HCT116 (cell line): ENCODE results near the gene UBE2E1. TPM values are rescaled to one million over a fixed set of nuclear protein-coding genes. Genes with fewer than 3 reads are reported as not detected.

Experiments used
- ATAC-seq: fragments of 200-7000 bp; cut with Tn5 transposase; 2 replicates; pipeline ENCODE4 v1.9.1; 2020; ENCODE audit warnings: mild to moderate bottlenecking, moderate library complexity
- BruUV-seq: library from RNA; stranded (reverse); fragments of 400-500 nt; replicated peaks from 2 replicates; lab custom pipeline; 2021; lab: Mats Ljungman, UMichigan
- CTCF ChIA-PET: fragments of 300-600 bp; sonication (Branson Sonifier 250); formaldehyde crosslinking; loops from one replicate; lab custom pipeline; 2021; ENCODE audit warnings: antibody characterized with exemption; lab: Charles Lee
- POLR2A ChIA-PET: fragments of 300-600, 350-600 bp; sonication (Branson Sonifier 250); formaldehyde crosslinking; loops from one replicate; lab custom pipeline; 2021; ENCODE audit warnings: antibody characterized with exemption; lab: Charles Lee
- RAD21 ChIA-PET, 2 experiments: fragments of 300-600 bp; sonication (Branson Sonifier 250); formaldehyde crosslinking; loops; one replicate each; lab custom pipeline; 2023; ENCODE audit warnings: low total read pairs in 2 of 2; ENCODE audit not compliant: uncharacterized antibody in 2 of 2, unreplicated experiment in 2 of 2, low non-redundant PET in 1 of 2; lab: Charles Lee
- DNase-seq: peaks from one replicate; pipeline ENCODE4 v3.0.0-alpha.2; 2010; ENCODE audit warnings: low read depth, low spot score
- H2AFZ ChIP-seq: fragments of 200-600 bp; shearing (Covaris generic), sonication (generic); 2 replicates; pipeline ENCODE4 v1.6.1; 2017; ENCODE audit warnings: low read depth, mixed run types, mixed read lengths, antibody characterized with exemption, low read length; ENCODE audit not compliant: poor library complexity, severe bottlenecking
- H3K27ac ChIP-seq: 2 replicates; pipeline ENCODE4 v1.5.1; 2012; ENCODE audit warnings: low read depth, low read length
- H3K27me3 ChIP-seq: fragments of 200-600 bp; sonication (generic); 2 replicates; pipeline ENCODE4 v1.6.1; 2016; ENCODE audit warnings: mixed run types, low read length, mixed read lengths; ENCODE audit not compliant: insufficient read depth
- H3K36me3 ChIP-seq, 2 experiments: fragments of 200-500 bp in 1 of 2; fragments of 200-600 bp in 1 of 2; sonication (Bioruptor generic) in 1 of 2; sonication (generic) in 1 of 2; 2 replicates each; pipeline versions ENCODE4 v1.5.1 to v1.6.1; 2014 to 2016; ENCODE audit warnings: low read length in 2 of 2, inconsistent platforms in 1 of 2, mixed read lengths in 1 of 2, mixed run types in 1 of 2; ENCODE audit not compliant: insufficient read depth in 2 of 2, control insufficient read depth in 1 of 2
- H3K4me1 ChIP-seq, 2 experiments: fragments of 200-600 bp in 1 of 2; sonication (generic) in 1 of 2; 2 replicates each; pipeline versions ENCODE4 v1.5.1 to v1.6.1; 2012 to 2017; ENCODE audit warnings: low read length in 2 of 2, inconsistent platforms in 1 of 2, mild to moderate bottlenecking in 1 of 2, mixed read lengths in 1 of 2, mixed run types in 1 of 2, moderate library complexity in 1 of 2; ENCODE audit not compliant: insufficient read depth in 2 of 2, control insufficient read depth in 1 of 2
- H3K4me2 ChIP-seq: fragments of 200-600 bp; sonication (generic); 2 replicates; pipeline ENCODE4 v1.6.1; 2017; ENCODE audit warnings: mixed run types, low read length, mixed read lengths
- H3K4me3 ChIP-seq, 2 experiments: fragments of 200-600 bp in 1 of 2; sonication (generic) in 1 of 2; replicated peaks in 1 of 2; 2 replicates each; pipeline ENCODE4 v1.5.1; 2011 to 2016; ENCODE audit warnings: low read length in 2 of 2, control low read depth in 1 of 2, low read depth in 1 of 2, mild to moderate bottlenecking in 1 of 2, mixed read lengths in 1 of 2, mixed run types in 1 of 2
- H3K79me2 ChIP-seq: fragments of 200-600 bp; sonication (generic); 2 replicates; pipeline ENCODE4 v1.6.1; 2017; ENCODE audit warnings: mild to moderate bottlenecking, mixed run types, low read length, moderate library complexity, mixed read lengths; ENCODE audit not compliant: insufficient read depth
- H3K9ac ChIP-seq: fragments of 200-600 bp; sonication (generic); 2 replicates; pipeline ENCODE4 v1.6.1; 2016; ENCODE audit warnings: low read length, mixed read lengths
- H3K9me2 ChIP-seq: fragments of 200-600 bp; sonication (generic), shearing (Covaris generic); 2 replicates; pipeline ENCODE4 v1.6.1; 2017; ENCODE audit warnings: mixed run types, mild to moderate bottlenecking, moderate library complexity; ENCODE audit not compliant: insufficient read depth
- H3K9me3 ChIP-seq, 2 experiments: fragments of 200-500 bp in 1 of 2; fragments of 200-600 bp in 1 of 2; sonication (Bioruptor generic) in 1 of 2; sonication (generic) in 1 of 2; 2 replicates each; pipeline ENCODE4 v1.6.1; 2014 to 2017; ENCODE audit warnings: low read length in 2 of 2, mixed read lengths in 2 of 2, inconsistent platforms in 1 of 2, low read depth in 1 of 2, mild to moderate bottlenecking in 1 of 2, mixed run types in 1 of 2, moderate library complexity in 1 of 2; ENCODE audit not compliant: control insufficient read depth in 1 of 2, insufficient read depth in 1 of 2
- H4K20me1 ChIP-seq: fragments of 200-600 bp; sonication (generic), shearing (Covaris generic); 2 replicates; pipeline ENCODE4 v1.6.1; 2017; ENCODE audit warnings: mixed run types, mild to moderate bottlenecking, moderate library complexity; ENCODE audit not compliant: insufficient read depth
- ATF3 ChIP-seq: IDR thresholded peaks from 2 replicates; pipeline ENCODE4 v1.6.1; 2012
- CEBPB ChIP-seq: IDR thresholded peaks from 2 replicates; pipeline ENCODE4 v1.6.1; 2012; ENCODE audit warnings: low read depth
- CTCF ChIP-seq, 3 experiments: fragments of 200-600 bp in 1 of 3; sonication (generic) in 1 of 3; IDR thresholded peaks in 2 of 3; conservative IDR thresholded peaks in 1 of 3; 2 replicates each; pipeline ENCODE4 v1.5.1; 2012 to 2017; ENCODE audit warnings: low read depth in 2 of 3, low read length in 2 of 3, antibody characterized with exemption in 1 of 3, borderline replicate concordance in 1 of 3, control low read depth in 1 of 3, mild to moderate bottlenecking in 1 of 3, mixed read lengths in 1 of 3, mixed run types in 1 of 3, moderate library complexity in 1 of 3; ENCODE audit not compliant: insufficient read depth in 1 of 3
- EGR1 ChIP-seq: IDR thresholded peaks from 2 replicates; pipeline ENCODE4 v1.6.1; 2012; ENCODE audit warnings: low read depth
- EZH2 ChIP-seq: fragments of 200-600 bp; sonication (generic); IDR thresholded peaks from 2 replicates; pipeline ENCODE4 v1.6.1; 2017; ENCODE audit warnings: antibody characterized with exemption, mixed run types
- FOSL1 ChIP-seq: IDR thresholded peaks from 2 replicates; pipeline ENCODE4 v1.6.1; 2012; ENCODE audit warnings: low read depth
- JUND ChIP-seq: IDR thresholded peaks from 2 replicates; pipeline ENCODE4 v1.6.1; 2012
- POLR2A ChIP-seq: IDR thresholded peaks from 2 replicates; pipeline ENCODE4 v1.7.0; 2011; ENCODE audit warnings: borderline replicate concordance; ENCODE audit not compliant: insufficient read depth, insufficient read length; ENCODE audit errors: extremely low read depth
- POLR2AphosphoS5 ChIP-seq: IDR thresholded peaks from 2 replicates; pipeline ENCODE4 v1.6.1; 2011; ENCODE audit warnings: mild to moderate bottlenecking, low read depth, low read length, moderate library complexity
- RAD21 ChIP-seq: IDR thresholded peaks from 2 replicates; pipeline ENCODE4 v1.6.1; 2012; ENCODE audit warnings: low read depth, mild to moderate bottlenecking
- SIN3A ChIP-seq: IDR thresholded peaks from 2 replicates; pipeline ENCODE4 v1.6.1; 2012; ENCODE audit warnings: low read depth
- SP1 ChIP-seq: IDR thresholded peaks from 2 replicates; pipeline ENCODE4 v1.6.1; 2012; ENCODE audit warnings: low read depth
- SRF ChIP-seq: IDR thresholded peaks from 2 replicates; pipeline ENCODE4 v1.6.1; 2012; ENCODE audit warnings: low read depth
- TCF7L2 ChIP-seq: IDR thresholded peaks from 2 replicates; pipeline ENCODE4 v1.7.0; 2011; ENCODE audit warnings: borderline replicate concordance, inconsistent platforms; ENCODE audit not compliant: insufficient read depth, insufficient read length; ENCODE audit errors: extremely low read depth
- YY1 ChIP-seq: IDR thresholded peaks from 2 replicates; pipeline ENCODE4 v1.6.1; 2011; ENCODE audit warnings: low read length, low read depth, moderate library complexity, mild to moderate bottlenecking; ENCODE audit not compliant: insufficient replicate concordance; ENCODE audit errors: extremely low read depth
- ZFX ChIP-seq: fragments of 450-650 bp; IDR thresholded peaks from 2 replicates; pipeline ENCODE4 v1.6.1; 2017
- ZNF274 ChIP-seq: fragments of 200-500 bp; sonication (Bioruptor generic); IDR thresholded peaks from 2 replicates; pipeline ENCODE4 v1.6.1; 2014; ENCODE audit warnings: mild to moderate bottlenecking, low read depth, low read length, inconsistent platforms
- intact Hi-C: fragments of 100-400 bp; cut with micrococcal nuclease; formaldehyde crosslinking; loops from 2 replicates; pipeline ENCODE4 v1.10.0; 2022
- total RNA-seq: library from RNA; stranded (reverse); gene quantifications from one replicate; pipeline ENCODE4 v1.2.1, GENCODE V29; 2021; ENCODE audit not compliant: unreplicated experiment
- TF ChIP-seq, protein P1 (sequence below): IDR thresholded peaks from 2 replicates; pipeline ENCODE4 v1.6.1; 2012; ENCODE audit warnings: low read depth

The UBE2E1 gene
- total RNA-seq, 1 experiment from 2014 or later, result 75.1 TPM

GRCh38 chr3:23834082-23834870, 28.5 kb downstream of the UBE2E1 start (continued):
- TF ChIP-seq, protein P1, sequence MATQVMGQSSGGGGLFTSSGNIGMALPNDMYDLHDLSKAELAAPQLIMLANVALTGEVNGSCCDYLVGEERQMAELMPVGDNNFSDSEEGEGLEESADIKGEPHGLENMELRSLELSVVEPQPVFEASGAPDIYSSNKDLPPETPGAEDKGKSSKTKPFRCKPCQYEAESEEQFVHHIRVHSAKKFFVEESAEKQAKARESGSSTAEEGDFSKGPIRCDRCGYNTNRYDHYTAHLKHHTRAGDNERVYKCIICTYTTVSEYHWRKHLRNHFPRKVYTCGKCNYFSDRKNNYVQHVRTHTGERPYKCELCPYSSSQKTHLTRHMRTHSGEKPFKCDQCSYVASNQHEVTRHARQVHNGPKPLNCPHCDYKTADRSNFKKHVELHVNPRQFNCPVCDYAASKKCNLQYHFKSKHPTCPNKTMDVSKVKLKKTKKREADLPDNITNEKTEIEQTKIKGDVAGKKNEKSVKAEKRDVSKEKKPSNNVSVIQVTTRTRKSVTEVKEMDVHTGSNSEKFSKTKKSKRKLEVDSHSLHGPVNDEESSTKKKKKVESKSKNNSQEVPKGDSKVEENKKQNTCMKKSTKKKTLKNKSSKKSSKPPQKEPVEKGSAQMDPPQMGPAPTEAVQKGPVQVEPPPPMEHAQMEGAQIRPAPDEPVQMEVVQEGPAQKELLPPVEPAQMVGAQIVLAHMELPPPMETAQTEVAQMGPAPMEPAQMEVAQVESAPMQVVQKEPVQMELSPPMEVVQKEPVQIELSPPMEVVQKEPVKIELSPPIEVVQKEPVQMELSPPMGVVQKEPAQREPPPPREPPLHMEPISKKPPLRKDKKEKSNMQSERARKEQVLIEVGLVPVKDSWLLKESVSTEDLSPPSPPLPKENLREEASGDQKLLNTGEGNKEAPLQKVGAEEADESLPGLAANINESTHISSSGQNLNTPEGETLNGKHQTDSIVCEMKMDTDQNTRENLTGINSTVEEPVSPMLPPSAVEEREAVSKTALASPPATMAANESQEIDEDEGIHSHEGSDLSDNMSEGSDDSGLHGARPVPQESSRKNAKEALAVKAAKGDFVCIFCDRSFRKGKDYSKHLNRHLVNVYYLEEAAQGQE, result no peak
- no peak for TF ChIP-seq ZFX

- Histone ChIP-seq H3K9me3 (no peaks in the 10 kb centered on the region), H3K9me2 (no peaks in the 10 kb centered on the region), H3K79me2 (peaks cover 50% of the 10 kb centered on the region), H2AFZ (no peak overlapping the region), H3K4me2 (no peak overlapping the region), H3K9ac (no peak overlapping the region), H3K4me1 (peaks cover 0 to 9% of the 10 kb centered on the region in 2 experiments; a peak in 2 of 4 replicates), H3K27me3 (no peaks in the 10 kb centered on the region), H3K4me3 (no peak overlapping the region), H4K20me1 (no peaks in the 10 kb centered on the region; the same call in 1 of the 2 replicates), H3K27ac (no peak overlapping the region), H3K36me3 (no peaks in the 10 kb centered on the region)
- ChIA-PET CTCF (interaction anchor here (0.6 to 1.7 kb wide), 4 partner anchors 11 to 118 kb away, joined by 3 to 6 read pairs (median 4); no protein-coding TSS in a partner anchor), RAD21 (no interaction called here), POLR2A (interaction anchor here (0.8 kb wide), 1 partner anchor 82 kb away, joined by 3 read pairs; the partner anchor contains the start of genes NKIRAS1 and RPL15)
- no TSS peak for BruUV-seq
- intact Hi-C loops, result no loop called here
- ATAC-seq (no peak), DNase-seq (no peak)
- no peak for TF ChIP-seq EZH2
- TF ChIP-seq CEBPB, result no peak
- TF ChIP-seq FOSL1, result no peak
- no peak for TF ChIP-seq YY1
- TF ChIP-seq TCF7L2, result no peak
- TF ChIP-seq JUND, result no peak
- no peak for TF ChIP-seq CTCF (IDR thresholded peaks at IDR 0.05 in 2 of 3, conservative IDR thresholded peaks at IDR 0.05 in 1 of 3; ENCODE audit: borderline replicate concordance in 1 of 3, insufficient read depth in 1 of 3, low read depth in 2 of 3, low read length in 2 of 3)
- TF ChIP-seq POLR2AphosphoS5, result no peak
- TF ChIP-seq ZNF274, result no peak
- TF ChIP-seq EGR1, result no peak
- no peak for TF ChIP-seq POLR2A
- no peak for TF ChIP-seq SRF
- no peak for TF ChIP-seq ATF3
- TF ChIP-seq SIN3A, result no peak
- no peak for TF ChIP-seq ZFX
- TF ChIP-seq RAD21, result no peak
- no peak for TF ChIP-seq SP1
These were observed 29.3 kb downstream of the UBE2E1 start for GRCh38 chr3:23835087-23835486.
